IMR-90 (cell line): ENCODE measurements around the gene KRTAP10-3. TPM values are rescaled to one million over a fixed set of nuclear protein-coding genes. Genes with fewer than 3 reads are reported as not detected.

Experiments used
- ATAC-seq: fragments of 200-7000 bp; cut with Tn5 transposase; 2 replicates; pipeline ENCODE4 v1.9.1; 2020; ENCODE audit warnings: low read depth, mild to moderate bottlenecking, moderate library complexity
- BruUV-seq: library from RNA; stranded (reverse); fragments of 400-500 nt; replicated peaks from 2 replicates; lab custom pipeline; 2021; lab: Mats Ljungman, UMichigan
- CTCF ChIA-PET: fragments of 300-600 bp; formaldehyde crosslinking; extraction: SDS; loops from one replicate; lab custom pipeline; 2021; ENCODE audit warnings: antibody characterized with exemption; lab: Yijun Ruan, JAX
- POLR2A ChIA-PET: fragments of 300-600 bp; sonication (Branson Sonifier 250); formaldehyde crosslinking; loops from one replicate; lab custom pipeline; 2022; ENCODE audit warnings: antibody characterized with exemption; ENCODE audit not compliant: unreplicated experiment; lab: Charles Lee
- DNase-seq: peaks from one replicate; pipeline ENCODE4 v3.0.0; 2013
- H2AFZ ChIP-seq: replicated peaks from 2 replicates; pipeline ENCODE3; 2013; ENCODE audit warnings: low read length, mild to moderate bottlenecking; ENCODE audit not compliant: poor library complexity
- H2AK5ac ChIP-seq: 2 replicates; pipeline ENCODE4 v1.6.1; 2013; ENCODE audit warnings: low read depth, low read length, inconsistent platforms
- H2AK9ac ChIP-seq: replicated peaks from 2 replicates; pipeline ENCODE3; 2013; ENCODE audit warnings: mild to moderate bottlenecking, low read depth, low read length, moderate library complexity; ENCODE audit not compliant: poor library complexity
- H2BK120ac ChIP-seq: 2 replicates; pipeline ENCODE4 v1.6.1; 2013; ENCODE audit warnings: low read depth, low read length, inconsistent platforms
- H2BK15ac ChIP-seq: 3 replicates; pipeline ENCODE4 v1.6.1; 2013; ENCODE audit warnings: low read depth, low read length, inconsistent platforms
- H2BK20ac ChIP-seq: 2 replicates; pipeline ENCODE4 v1.6.1; 2013; ENCODE audit warnings: low read depth, mild to moderate bottlenecking, inconsistent platforms, low read length, moderate library complexity
- H2BK5ac ChIP-seq: 2 replicates; pipeline ENCODE4 v1.6.1; 2013; ENCODE audit warnings: mild to moderate bottlenecking, low read depth, low read length, inconsistent platforms; ENCODE audit not compliant: poor library complexity, severe bottlenecking
- H3K14ac ChIP-seq: replicated peaks from 2 replicates; pipeline ENCODE4 v1.6.1; 2013; ENCODE audit warnings: low read depth, low read length, inconsistent platforms
- H3K18ac ChIP-seq: 2 replicates; pipeline ENCODE4 v1.6.1; 2013; ENCODE audit warnings: low read depth, low read length, control low read depth
- H3K23ac ChIP-seq: 2 replicates; pipeline ENCODE4 v1.6.1; 2013; ENCODE audit warnings: low read depth, low read length, inconsistent platforms
- H3K27ac ChIP-seq: 2 replicates; pipeline ENCODE4 v1.5.1; 2013; ENCODE audit warnings: mild to moderate bottlenecking, control low read depth, low read length; ENCODE audit not compliant: insufficient read depth
- H3K27me3 ChIP-seq: 2 replicates; pipeline ENCODE4 v1.6.1; 2013; ENCODE audit warnings: low read length; ENCODE audit not compliant: control insufficient read depth, insufficient read depth
- H3K36me3 ChIP-seq: 2 replicates; pipeline ENCODE4 v1.6.1; 2013; ENCODE audit warnings: low read length, mixed read lengths; ENCODE audit not compliant: control insufficient read depth, insufficient read depth
- H3K4ac ChIP-seq: 2 replicates; pipeline ENCODE4 v1.6.1; 2013; ENCODE audit warnings: low read depth, low read length, inconsistent platforms
- H3K4me1 ChIP-seq: 2 replicates; pipeline ENCODE4 v1.6.1; 2013; ENCODE audit warnings: low read length, mixed read lengths; ENCODE audit not compliant: control insufficient read depth, insufficient read depth
- H3K4me2 ChIP-seq: 2 replicates; pipeline ENCODE4 v1.6.1; 2013; ENCODE audit warnings: low read depth, mild to moderate bottlenecking, control low read depth, low read length, moderate library complexity
- H3K4me3 ChIP-seq: 2 replicates; pipeline ENCODE4 v1.5.1; 2013; ENCODE audit warnings: low read depth, mild to moderate bottlenecking, control low read depth, low read length, moderate library complexity; ENCODE audit not compliant: insufficient read depth
- H3K56ac ChIP-seq: 2 replicates; pipeline ENCODE4 v1.6.1; 2013; ENCODE audit warnings: low read length, inconsistent platforms; ENCODE audit not compliant: insufficient read depth; ENCODE audit errors: extremely low read depth
- H3K79me1 ChIP-seq, 2 experiments: 2 replicates each; pipeline ENCODE4 v1.6.1; 2013; ENCODE audit warnings: low read length in 2 of 2, inconsistent platforms in 1 of 2, low read depth in 1 of 2
- H3K9ac ChIP-seq: 2 replicates; pipeline ENCODE4 v1.6.1; 2013; ENCODE audit warnings: low read depth, low read length, control low read depth
- H3K9me1 ChIP-seq: 2 replicates; pipeline ENCODE4 v1.6.1; 2013; ENCODE audit warnings: low read length, inconsistent platforms; ENCODE audit not compliant: insufficient read depth
- H3K9me3 ChIP-seq: 2 replicates; pipeline ENCODE4 v1.6.1; 2013; ENCODE audit warnings: low read length; ENCODE audit not compliant: control insufficient read depth, insufficient read depth
- H4K20me1 ChIP-seq: 2 replicates; pipeline ENCODE4 v1.6.1; 2013; ENCODE audit warnings: low read length, inconsistent platforms; ENCODE audit not compliant: insufficient read depth
- H4K5ac ChIP-seq: 2 replicates; pipeline ENCODE4 v1.6.1; 2013; ENCODE audit warnings: mild to moderate bottlenecking, low read depth, low read length, control low read depth
- H4K8ac ChIP-seq, 2 experiments: 2 replicates each; pipeline ENCODE4 v1.6.1; 2013; ENCODE audit warnings: low read depth in 2 of 2, low read length in 2 of 2, control low read depth in 1 of 2, inconsistent platforms in 1 of 2
- H4K91ac ChIP-seq: 2 replicates; pipeline ENCODE4 v1.6.1; 2013; ENCODE audit warnings: low read depth, low read length, inconsistent platforms; ENCODE audit not compliant: insufficient read depth
- ELK1 ChIP-seq: fragments of 150-350 bp; IDR thresholded peaks from 2 replicates; pipeline ENCODE4 v1.6.1; 2016; ENCODE audit warnings: low read depth, mild to moderate bottlenecking, low read length, moderate library complexity, borderline replicate concordance
- MAZ ChIP-seq: IDR thresholded peaks from 2 replicates; pipeline ENCODE4 v1.6.1; 2012; ENCODE audit warnings: low read depth, mild to moderate bottlenecking, low read length, improper control_type of control experiment, moderate library complexity, borderline replicate concordance
- RCOR1 ChIP-seq: IDR thresholded peaks from 2 replicates; pipeline ENCODE4 v1.6.1; 2012; ENCODE audit warnings: mild to moderate bottlenecking, low read length, improper control_type of control experiment; ENCODE audit not compliant: insufficient replicate concordance
- WGBS, 2 experiments: methylation state at CpG; one replicate each; pipeline versions ENCODE4 v1.1.5 to v1.1.7; 2013; ENCODE audit warnings: missing lambda C conversion rate in 2 of 2; ENCODE audit not compliant: insufficient read length in 1 of 2; ENCODE audit errors: extremely low coverage in 2 of 2; 5-methylcytosine and 5-hydroxymethylcytosine counted together
- dilution Hi-C: fragments of 300-500 bp; cut with HindIII; formaldehyde crosslinking; loops from one replicate; pipeline ENCODE4 v1.14.3; 2018; ENCODE audit warnings: low sequenced_read_pairs; ENCODE audit not compliant: unreplicated experiment
- in situ Hi-C: fragments of 300-500 bp; cut with MboI; formaldehyde crosslinking; loops from 3 replicates; pipeline ENCODE4 v1.14.3; 2019; ENCODE audit warnings: low sequenced_read_pairs, inconsistent platforms, mixed read lengths
- intact Hi-C: fragments of 100-400 bp; cut with micrococcal nuclease; formaldehyde crosslinking; loops from 2 replicates; pipeline ENCODE4 v1.10.0; 2022
- polyA plus RNA-seq, 3 experiments: library from polyadenylated mRNA; depleted of rRNA; stranded (reverse); fragments of >200 nt; gene quantifications; 2 replicates each; pipeline ENCODE4 v1.2.3, GENCODE V29; 2012; ENCODE audit warnings: low replicate concordance in 1 of 3
- total RNA-seq: library from RNA; depleted of rRNA; stranded (reverse); fragments of >200 nt; gene quantifications from 2 replicates; pipeline ENCODE4 v1.2.3, GENCODE V29; 2012

The KRTAP10-3 gene
- total and polyA plus RNA-seq, 2 of the 4 experiments (the other 2 are of a cell fraction): not detected

GRCh38 chr21:44593598-44594405 is 35.2 kb upstream of the KRTAP10-3 start:
- no peak overlapping the region for H3K23ac ChIP-seq
- no peak overlapping the region for H4K91ac ChIP-seq
- 78% methylated on average over 4 of the region's 20 CpGs; no CpG with 5 or more reads in 1 of the 2 experiments for WGBS, 2 experiments
- CTCF ChIA-PET: no interaction called here
- no peak overlapping the region for H3K14ac ChIP-seq
- H4K5ac ChIP-seq: no peak overlapping the region
- no peaks in the 10 kb centered on the region for H3K36me3 ChIP-seq
- H3K27me3 ChIP-seq: peaks cover 4% of the 10 kb centered on the region; the same call in 1 of the 2 replicates
- H3K56ac ChIP-seq: no peak overlapping the region
- TF ChIP-seq MAZ: no peak
- TF ChIP-seq RCOR1: no peak
- no peak for TF ChIP-seq ELK1
- dilution Hi-C loops (no loop called here), in situ Hi-C loops (no loop called here), intact Hi-C loops (no loop called here)
- no peak overlapping the region for H2BK5ac ChIP-seq
- H2BK120ac ChIP-seq: no peak overlapping the region
- H4K8ac ChIP-seq: no peak overlapping the region
- H2BK15ac ChIP-seq: no peak overlapping the region
- no peak overlapping the region for H2BK20ac ChIP-seq
- H4K20me1 ChIP-seq: no peaks in the 10 kb centered on the region
- H3K4me1 ChIP-seq: no peaks in the 10 kb centered on the region
- H2AK9ac ChIP-seq: no peak overlapping the region
- no peak overlapping the region for H3K27ac ChIP-seq
- ATAC-seq (peak; percentile 73), DNase-seq (peak; percentile 12)
- no peaks in the 10 kb centered on the region for H3K79me1 ChIP-seq
- no peak overlapping the region for H3K4ac ChIP-seq
- H3K4me2 ChIP-seq: no peak overlapping the region
- H2AFZ ChIP-seq: peak overlapping the region; percentile 8
- H3K9ac ChIP-seq: no peak overlapping the region
- no peaks in the 10 kb centered on the region for H3K9me3 ChIP-seq
- no TSS peak for BruUV-seq
- POLR2A ChIA-PET: no interaction called here
- no peak overlapping the region for H2AK5ac ChIP-seq
- no peak overlapping the region for H3K18ac ChIP-seq
- H3K4me3 ChIP-seq: no peak overlapping the region
- H3K9me1 ChIP-seq: no peaks in the 10 kb centered on the region
